Naive thymus-derived CD4-positive, alpha-beta T cell (primary cell): ENCODE results near the gene CNNM2. TPM values are rescaled to one million over a fixed set of nuclear protein-coding genes. Genes with fewer than 3 reads are reported as not detected.
"Not testable (repeated sequence)": the region's sequence is repeated elsewhere in the genome, so short reads cannot be mapped to it uniquely, and the experiment has no call there.

ENCODE experiments used
- ATAC-seq: fragments of 150-1000 bp; cut with Tn5 transposase; 2 replicates; pipeline ENCODE4 v1.10.0; 2021; ENCODE audit warnings: mild to moderate bottlenecking, moderate library complexity
- CTCF ChIA-PET: fragments of 350-600 bp; sonication (Branson Sonifier 250); formaldehyde crosslinking; loops from one replicate; lab custom pipeline; 2021; ENCODE audit warnings: antibody characterized with exemption; lab: Charles Lee
- POLR2A ChIA-PET: fragments of 350-600 bp; sonication (Branson Sonifier 250); formaldehyde crosslinking; loops from one replicate; lab custom pipeline; 2021; ENCODE audit warnings: antibody characterized with exemption, inconsistent platforms; lab: Charles Lee
- DNase-seq, 9 donors: peaks; one replicate each; pipeline versions ENCODE4 v3.0.0 to v3.0.0-alpha.2; 2020 to 2022; ENCODE audit warnings: mixed read lengths in 1 of 9
- H3K27ac ChIP-seq: one replicate; pipeline ENCODE4 v1.7.0; 2013; ENCODE audit warnings: mild to moderate bottlenecking, low read depth, low read length, moderate library complexity
- H3K27me3 ChIP-seq, 2 donors: one replicate each; pipeline ENCODE4 v1.7.0; 2013; ENCODE audit warnings: low read length in 2 of 2, mild to moderate bottlenecking in 2 of 2, moderate library complexity in 2 of 2; ENCODE audit not compliant: control insufficient read depth in 2 of 2, insufficient read depth in 2 of 2
- H3K36me3 ChIP-seq, 3 experiments: 1 replicate in 2 of 3; 2 replicates in 1 of 3; pipeline ENCODE4 v1.7.0; 2013; ENCODE audit warnings: low read length in 3 of 3, mild to moderate bottlenecking in 3 of 3, moderate library complexity in 1 of 3; ENCODE audit not compliant: insufficient read depth in 3 of 3, control insufficient read depth in 2 of 3
- H3K4me1 ChIP-seq, 2 donors: one replicate each; pipeline ENCODE4 v1.7.0; 2013; ENCODE audit warnings: low read length in 2 of 2, mild to moderate bottlenecking in 2 of 2, moderate library complexity in 1 of 2; ENCODE audit not compliant: control insufficient read depth in 2 of 2, insufficient read depth in 2 of 2
- H3K4me3 ChIP-seq: 2 replicates; pipeline ENCODE4 v1.7.0; 2013; ENCODE audit warnings: mild to moderate bottlenecking, low read length
- H3K9me3 ChIP-seq, 3 experiments: 1 replicate in 2 of 3; 2 replicates in 1 of 3; pipeline ENCODE4 v1.7.0; 2013; ENCODE audit warnings: low read length in 3 of 3; ENCODE audit not compliant: control insufficient read depth in 2 of 3
- H3K27ac Mint-ChIP-seq, 9 donors: one replicate each; pipeline ENCODE4 v1.8.0; 2020 to 2022; ENCODE audit warnings: mixed read lengths in 9 of 9, mild to moderate bottlenecking in 8 of 9, moderate library complexity in 5 of 9, inconsistent platforms in 2 of 9
- H3K27me3 Mint-ChIP-seq, 5 donors: one replicate each; pipeline ENCODE4 v1.8.0; 2021 to 2022; ENCODE audit warnings: mixed read lengths in 5 of 5, mild to moderate bottlenecking in 1 of 5
- H3K36me3 Mint-ChIP-seq, 5 donors: one replicate each; pipeline ENCODE4 v1.8.0; 2020 to 2022; ENCODE audit warnings: mixed read lengths in 5 of 5, mild to moderate bottlenecking in 3 of 5, inconsistent platforms in 1 of 5
- H3K4me1 Mint-ChIP-seq, 7 donors: one replicate each; pipeline ENCODE4 v1.8.0; 2020 to 2022; ENCODE audit warnings: mixed read lengths in 7 of 7, mild to moderate bottlenecking in 3 of 7, inconsistent platforms in 1 of 7
- H3K4me3 Mint-ChIP-seq, 10 donors: one replicate each; pipeline ENCODE4 v1.8.0; 2020 to 2022; ENCODE audit warnings: mild to moderate bottlenecking in 10 of 10, mixed read lengths in 10 of 10, moderate library complexity in 6 of 10, inconsistent platforms in 2 of 10
- H3K9me3 Mint-ChIP-seq, 11 donors: one replicate each; pipeline ENCODE4 v1.8.0; 2020 to 2022; ENCODE audit warnings: mixed read lengths in 11 of 11, mild to moderate bottlenecking in 4 of 11, inconsistent platforms in 1 of 11, moderate library complexity in 1 of 11
- intact Hi-C, 2 donors: fragments of 100-400 bp; cut with micrococcal nuclease; formaldehyde crosslinking; loops; one replicate each; pipeline ENCODE4 v1.15.1; 2023
- polyA plus RNA-seq, 2 donors: library from polyadenylated mRNA; unstranded; fragments of 300-500 nt; fragmentation: Illumina TruSeq; gene quantifications; one replicate each; pipeline ENCODE4 v1.2.3, GENCODE V29; 2021
- total RNA-seq, 6 experiments: library from RNA in 5 of 6; stranded (reverse) in 5 of 6; gene quantifications; 1 replicate in 5 of 6; 2 replicates in 1 of 6; pipeline ENCODE4 v1.2.3 and lab custom pipeline; 2021 to 2026

CNNM2 gene
- total and polyA plus RNA-seq, 7 experiments from 2014 or later = 4.3 to 17.5 (median 9.7) TPM

DNA sequence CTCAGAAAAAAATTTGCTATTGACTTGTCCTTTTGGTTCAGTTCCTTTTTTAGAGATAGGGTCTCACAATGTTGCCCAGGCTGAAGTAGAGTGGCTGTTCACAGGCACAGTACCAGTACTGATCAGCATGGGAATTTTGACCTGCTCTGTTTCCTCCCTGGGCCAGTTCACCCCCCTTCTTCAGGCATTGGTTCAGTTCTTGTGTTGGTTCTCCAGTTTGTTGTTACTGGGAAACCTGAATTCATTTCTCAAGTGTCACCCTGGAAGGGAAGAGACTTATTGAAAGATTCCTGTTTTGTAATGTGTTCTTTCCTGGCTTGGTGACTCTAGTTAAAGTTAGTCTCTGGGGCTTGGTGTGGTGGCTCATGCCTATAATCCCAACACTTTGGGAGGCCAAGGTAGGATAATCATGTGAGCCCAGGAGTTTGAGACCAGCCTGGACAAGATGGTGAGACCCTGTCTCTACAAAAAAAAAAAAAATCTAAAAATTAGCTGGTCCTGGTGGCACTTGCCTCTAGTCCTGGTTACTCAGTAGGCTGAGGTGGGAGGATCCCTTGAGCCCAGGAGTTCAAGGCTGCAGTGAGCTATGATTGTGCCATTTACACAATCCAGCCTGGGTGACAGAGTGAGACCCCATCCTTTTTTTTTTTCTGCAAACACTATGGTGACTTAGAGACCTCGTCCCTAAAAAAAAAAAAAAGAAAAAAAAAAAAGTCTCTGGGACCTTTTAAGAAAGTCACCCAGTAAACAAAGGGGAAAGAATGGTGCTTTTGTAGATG is 52.7 kb downstream of the CNNM2 start:
- DNase-seq (no peak), ATAC-seq (no peak)
- Histone ChIP-seq H3K27ac (no peak overlapping the region), H3K27me3 (no peaks in the 10 kb centered on the region), H3K9me3 (no peaks in the 10 kb centered on the region), H3K4me1 (no peaks in the 10 kb centered on the region), H3K36me3 (no peaks in the 10 kb centered on the region), H3K4me3 (no peak overlapping the region)
- Mint-ChIP-seq H3K4me1 (peaks cover 2 to 23% (median 13%) of the 10 kb centered on the region in 7 donors), H3K9me3 (no peaks in the 10 kb centered on the region), H3K27me3 (no peaks in the 10 kb centered on the region), H3K36me3 (peaks cover 0 to 7% (median 0%) of the 10 kb centered on the region in 5 donors), H3K27ac (no peak overlapping the region), H3K4me3 (no peak overlapping the region)
- intact Hi-C loops = no loop called here
- ChIA-PET POLR2A (no interaction called here), CTCF (no interaction called here)

- Mint-ChIP-seq H3K27ac (peak overlapping the region in 1 of 9 donors; percentile 19), H3K9me3 (peaks cover 0 to 3% (median 0%) of the 10 kb centered on the region in 11 donors), H3K4me1 (peaks cover 2 to 32% (median 17%) of the 10 kb centered on the region in 7 donors), H3K4me3 (no peak overlapping the region), H3K27me3 (no peaks in the 10 kb centered on the region), H3K36me3 (peaks cover 0 to 15% (median 13%) of the 10 kb centered on the region in 5 donors)
- Histone ChIP-seq H3K27ac (no peak overlapping the region), H3K4me3 (no peak overlapping the region), H3K9me3 (no peaks in the 10 kb centered on the region), H3K27me3 (no peaks in the 10 kb centered on the region), H3K36me3 (no peaks in the 10 kb centered on the region), H3K4me1 (no peaks in the 10 kb centered on the region)
- no peak for DNase-seq
- POLR2A ChIA-PET = no interaction called here
- no peak for ATAC-seq
- CTCF ChIA-PET = no interaction called here
- intact Hi-C loops = no loop called here
Measured at GRCh38 chr10:102975483-102976379, 57.6 kb downstream of the CNNM2 start.

GRCh38 chr10:102976380-102976726 is 58.3 kb downstream of the CNNM2 start:
- POLR2A ChIA-PET, ATAC-seq: not testable (repeated sequence)

DNA sequence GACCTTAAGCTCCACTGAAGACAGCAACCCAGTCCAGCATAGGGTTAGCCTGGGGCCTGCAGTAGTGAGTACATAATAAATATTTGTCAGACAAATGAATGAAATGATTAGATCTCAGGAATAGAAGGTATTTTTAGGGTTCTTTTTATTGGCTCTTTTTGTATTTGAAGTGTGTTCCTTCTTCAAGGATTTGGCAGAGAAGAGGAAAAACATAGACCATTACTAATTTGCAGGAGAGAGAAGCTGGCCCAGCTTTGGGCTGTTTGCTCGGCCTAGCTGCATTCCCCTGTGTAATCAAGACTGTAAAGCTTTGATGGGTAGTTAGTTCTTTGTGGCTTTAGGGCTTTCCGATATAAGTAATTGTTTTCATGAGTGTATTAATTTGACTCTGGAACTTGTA is 64.2 kb downstream of the CNNM2 start:
- peaks cover 0 to 26% (median 20%) of the 10 kb centered on the region in 5 donors for H3K36me3 Mint-ChIP-seq
- ChIA-PET POLR2A (no interaction called here), CTCF (no interaction called here)
- intact Hi-C loops = no loop called here
- Histone ChIP-seq H3K4me3 (no peak overlapping the region), H3K27me3 (no peaks in the 10 kb centered on the region), H3K4me1 (no peaks in the 10 kb centered on the region), H3K36me3 (no peaks in the 10 kb centered on the region), H3K27ac (no peak overlapping the region), H3K9me3 (no peaks in the 10 kb centered on the region)
- peaks cover 0 to 24% (median 7%) of the 10 kb centered on the region in 7 donors for H3K4me1 Mint-ChIP-seq
- no peak for ATAC-seq
- H3K9me3 Mint-ChIP-seq = peaks cover 0 to 3% (median 0%) of the 10 kb centered on the region in 11 donors
- no peak for DNase-seq
- H3K27me3 Mint-ChIP-seq = no peaks in the 10 kb centered on the region
- H3K27ac Mint-ChIP-seq = no peak overlapping the region
- no peak overlapping the region for H3K4me3 Mint-ChIP-seq

More at GRCh38 chr10:102976380-102976726, 58.3 kb downstream of the CNNM2 start:
- H3K4me3 Mint-ChIP-seq, intact Hi-C loops, H3K9me3 ChIP-seq, DNase-seq, H3K27ac ChIP-seq, H3K27ac Mint-ChIP-seq, H3K36me3 ChIP-seq, H3K27me3 Mint-ChIP-seq, H3K4me3 ChIP-seq, H3K27me3 ChIP-seq, H3K9me3 Mint-ChIP-seq, H3K4me1 ChIP-seq: not testable (repeated sequence)
- CTCF ChIA-PET = interaction anchor here (0.6 kb wide), 1 partner anchor 88 kb away, joined by 3 read pairs; no protein-coding TSS in a partner anchor
- Mint-ChIP-seq H3K36me3 (peaks cover 0 to 16% (median 15%) of the 10 kb centered on the region in 5 donors), H3K4me1 (peaks cover 2 to 32% (median 17%) of the 10 kb centered on the region in 7 donors)

DNA sequence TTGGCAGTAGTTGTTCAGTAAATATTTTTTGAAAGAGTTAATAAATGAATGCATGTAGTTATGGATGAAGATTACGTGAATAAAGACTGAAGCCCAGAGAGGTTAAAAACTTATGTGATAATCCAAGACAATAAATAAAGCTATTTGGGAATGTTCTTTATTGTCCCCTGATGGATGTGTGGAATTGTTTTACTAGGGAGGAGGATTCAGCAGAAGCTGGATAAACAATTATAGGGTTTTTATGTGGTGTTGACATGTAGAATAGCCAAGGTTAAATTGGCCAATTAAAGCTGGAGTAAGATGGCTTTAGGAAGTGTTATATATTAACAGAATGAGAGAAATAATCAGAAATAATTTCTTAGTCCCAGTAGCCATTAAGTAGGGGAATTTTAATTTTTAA is 66.0 kb downstream of the CNNM2 start:
- intact Hi-C loops = no loop called here
- CTCF ChIA-PET = no interaction called here

GRCh38 chr10:102985811-102986210 is 67.7 kb downstream of the CNNM2 start:
- H3K4me3 Mint-ChIP-seq = no peak overlapping the region
- no peak overlapping the region for H3K27ac Mint-ChIP-seq
- POLR2A ChIA-PET = no interaction called here
- peaks cover 0 to 13% (median 7%) of the 10 kb centered on the region in 7 donors for H3K4me1 Mint-ChIP-seq
- Histone ChIP-seq H3K27me3 (no peaks in the 10 kb centered on the region), H3K4me3 (no peak overlapping the region), H3K4me1 (no peaks in the 10 kb centered on the region), H3K27ac (no peak overlapping the region), H3K9me3 (no peaks in the 10 kb centered on the region), H3K36me3 (no peaks in the 10 kb centered on the region)
- ATAC-seq = no peak
- H3K36me3 Mint-ChIP-seq = peaks cover 0 to 14% (median 5%) of the 10 kb centered on the region in 5 donors
- H3K9me3 Mint-ChIP-seq = no peaks in the 10 kb centered on the region
- intact Hi-C loops = no loop called here
- CTCF ChIA-PET = no interaction called here
- no peak for DNase-seq
- no peaks in the 10 kb centered on the region for H3K27me3 Mint-ChIP-seq

More for the DNA sequence above, 66.0 kb downstream of the CNNM2 start:
- DNase-seq (no peak), ATAC-seq (no peak)
- no peaks in the 10 kb centered on the region for H3K36me3 ChIP-seq
- Mint-ChIP-seq H3K4me1 (peaks cover 0 to 18% (median 7%) of the 10 kb centered on the region in 7 donors), H3K27me3 (no peaks in the 10 kb centered on the region), H3K36me3 (peaks cover 0 to 22% (median 14%) of the 10 kb centered on the region in 5 donors), H3K4me3 (no peak overlapping the region), H3K9me3 (peaks cover 0 to 3% (median 0%) of the 10 kb centered on the region in 11 donors), H3K27ac (no peak overlapping the region)
- H3K9me3 ChIP-seq = no peaks in the 10 kb centered on the region
- no peaks in the 10 kb centered on the region for H3K27me3 ChIP-seq
- no peak overlapping the region for H3K27ac ChIP-seq
- POLR2A ChIA-PET = no interaction called here
- no peak overlapping the region for H3K4me3 ChIP-seq
- H3K4me1 ChIP-seq = no peaks in the 10 kb centered on the region
